H1 (cell line): Measurements from ENCODE around the gene POLD4.

Experiments used
- CTCF ChIP-seq, 3 experiments: IDR thresholded peaks; 1 replicate in 2 of 3; 2 replicates in 1 of 3; pipeline versions ENCODE4 v1.5.1 to v1.6.1; 2011; ENCODE audit warnings: low read length in 3 of 3, mild to moderate bottlenecking in 3 of 3, inconsistent platforms in 2 of 3, low read depth in 1 of 3, moderate library complexity in 1 of 3; ENCODE audit not compliant: insufficient read depth in 1 of 3; ENCODE audit errors: control extremely low read depth in 1 of 3
- E2F6 ChIP-seq: IDR thresholded peaks from 2 replicates; pipeline ENCODE4 v1.6.1; 2012; ENCODE audit warnings: inconsistent platforms
- EGR1 ChIP-seq: IDR thresholded peaks from 2 replicates; pipeline ENCODE4 v1.6.1; 2011; ENCODE audit warnings: low read depth, low read length, borderline replicate concordance
- GTF2F1 ChIP-seq: IDR thresholded peaks from 2 replicates; pipeline ENCODE4 v1.6.1; 2012; ENCODE audit warnings: low read depth, low read length, improper control_type of control experiment, borderline replicate concordance
- MAFK ChIP-seq: IDR thresholded peaks from 2 replicates; pipeline ENCODE4 v1.6.1; 2012; ENCODE audit warnings: low read depth, mild to moderate bottlenecking, improper control_type of control experiment, low read length
- POLR2AphosphoS5 ChIP-seq: IDR thresholded peaks from 2 replicates; pipeline ENCODE4 v1.6.1; 2011; ENCODE audit warnings: low read depth, low read length
- RAD21 ChIP-seq, 2 experiments: IDR thresholded peaks in 1 of 2; conservative IDR thresholded peaks in 1 of 2; 2 replicates each; pipeline ENCODE4 v1.6.1; 2011; ENCODE audit warnings: low read depth in 2 of 2, low read length in 2 of 2, improper control_type of control experiment in 1 of 2, inconsistent platforms in 1 of 2, mild to moderate bottlenecking in 1 of 2, moderate library complexity in 1 of 2

- TF ChIP-seq GTF2F1 (no peak), RAD21 (IDR thresholded peaks at IDR 0.05 in 1 of 2, conservative IDR thresholded peaks at IDR 0.05 in 1 of 2; ENCODE audit: low read depth in 2 of 2, low read length in 2 of 2) (no peak), MAFK (no peak), EGR1 (no peak), CTCF (IDR thresholded peaks at IDR 0.05; ENCODE audit: control extremely low read depth in 1 of 3, insufficient read depth in 1 of 3, low read depth in 1 of 3, low read length in 3 of 3) (no peak), POLR2AphosphoS5 (no peak), E2F6 (no peak)
Observed at GRCh38 chr11:67369801-67370284, 16.5 kb upstream of the POLD4 start.
